ENCODE data around the gene LRRC37A3.
"Not testable (repeated sequence)": the region's sequence is repeated elsewhere in the genome, so short reads cannot be mapped to it uniquely, and the experiment has no call there.

Gene LRRC37A3

GRCh38 chr17:64919289-64920025 is at the start of gene LRRC37A3:
Gene LRRC37A3 (minus strand): TSS chr17:64919478. CDS start chr17:64897257, 22,221 bp downstream.
- peak; percentile 91 for DNase-seq (ENCODE audit: low read depth)
- TF ChIP-seq, protein P1, sequence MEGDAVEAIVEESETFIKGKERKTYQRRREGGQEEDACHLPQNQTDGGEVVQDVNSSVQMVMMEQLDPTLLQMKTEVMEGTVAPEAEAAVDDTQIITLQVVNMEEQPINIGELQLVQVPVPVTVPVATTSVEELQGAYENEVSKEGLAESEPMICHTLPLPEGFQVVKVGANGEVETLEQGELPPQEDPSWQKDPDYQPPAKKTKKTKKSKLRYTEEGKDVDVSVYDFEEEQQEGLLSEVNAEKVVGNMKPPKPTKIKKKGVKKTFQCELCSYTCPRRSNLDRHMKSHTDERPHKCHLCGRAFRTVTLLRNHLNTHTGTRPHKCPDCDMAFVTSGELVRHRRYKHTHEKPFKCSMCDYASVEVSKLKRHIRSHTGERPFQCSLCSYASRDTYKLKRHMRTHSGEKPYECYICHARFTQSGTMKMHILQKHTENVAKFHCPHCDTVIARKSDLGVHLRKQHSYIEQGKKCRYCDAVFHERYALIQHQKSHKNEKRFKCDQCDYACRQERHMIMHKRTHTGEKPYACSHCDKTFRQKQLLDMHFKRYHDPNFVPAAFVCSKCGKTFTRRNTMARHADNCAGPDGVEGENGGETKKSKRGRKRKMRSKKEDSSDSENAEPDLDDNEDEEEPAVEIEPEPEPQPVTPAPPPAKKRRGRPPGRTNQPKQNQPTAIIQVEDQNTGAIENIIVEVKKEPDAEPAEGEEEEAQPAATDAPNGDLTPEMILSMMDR (IDR thresholded peaks at IDR 0.05; ENCODE audit: low read length, missing control alignments), result peak; percentile 43
- H3K4me3 ChIP-seq (replicated peaks; ENCODE audit: low read depth, low read length), result peak within 1 kb of the TSS; percentile 63

DNA sequence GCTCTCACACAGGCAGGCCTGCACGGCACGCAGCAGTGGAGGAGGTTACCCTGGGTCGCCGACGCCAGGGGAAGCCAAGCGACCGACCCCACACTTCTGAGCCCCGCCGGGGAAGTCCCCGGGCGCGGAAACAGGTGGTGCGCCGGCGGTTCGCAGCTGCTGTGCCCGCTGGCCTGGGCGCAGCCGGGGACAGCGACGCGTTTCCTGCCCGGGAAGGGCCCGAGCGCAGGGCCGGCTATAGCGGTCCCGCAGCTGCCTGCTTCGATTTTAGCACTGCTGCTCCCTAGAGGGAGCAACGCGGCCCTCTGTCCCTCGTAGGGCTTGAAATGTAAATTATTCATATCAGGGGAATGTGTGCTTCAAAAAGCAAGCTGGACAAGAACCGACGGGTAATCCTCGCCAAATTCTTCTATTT is 46.6 kb upstream of the LRRC37A3 start:
- H3K4me3 ChIP-seq (replicated peaks; ENCODE audit: low read depth, low read length), result peak overlapping the region; percentile 10
- peak; percentile 60 for DNase-seq (ENCODE audit: low read depth)
- TF ChIP-seq, protein P1 (IDR thresholded peaks at IDR 0.05; ENCODE audit: low read length, missing control alignments), result peak; percentile 19

DNA sequence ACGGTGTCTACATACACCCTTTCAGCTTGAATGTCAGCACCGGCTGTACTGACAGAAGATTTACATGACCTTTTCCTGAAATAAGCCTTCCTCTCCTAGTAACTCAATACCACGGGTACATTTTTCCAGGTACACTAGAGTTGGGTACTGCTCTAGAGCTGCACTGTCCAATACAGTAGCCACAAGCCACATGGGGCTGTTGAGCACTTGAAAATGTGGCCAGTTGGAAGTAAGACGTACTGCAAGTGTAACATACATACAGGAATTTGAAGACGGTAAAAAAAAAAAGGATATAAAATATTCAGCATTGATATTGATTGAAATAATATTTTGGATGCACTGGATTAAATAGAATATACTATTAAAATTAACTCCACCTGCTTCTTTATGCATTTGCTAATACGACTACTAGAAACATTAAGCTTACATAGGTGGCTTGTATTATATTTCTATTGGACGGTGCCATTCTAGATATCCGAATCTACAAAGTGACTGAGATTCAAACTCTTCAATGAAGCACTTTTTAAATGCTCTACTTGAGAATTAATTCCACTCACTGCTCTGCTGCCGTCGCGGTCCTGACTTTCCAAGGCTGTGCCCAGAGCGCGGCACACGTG is 46.1 kb upstream of the LRRC37A3 start:
- peak overlapping the region; percentile 10 for H3K4me3 ChIP-seq (replicated peaks; ENCODE audit: low read depth, low read length)

DNA sequence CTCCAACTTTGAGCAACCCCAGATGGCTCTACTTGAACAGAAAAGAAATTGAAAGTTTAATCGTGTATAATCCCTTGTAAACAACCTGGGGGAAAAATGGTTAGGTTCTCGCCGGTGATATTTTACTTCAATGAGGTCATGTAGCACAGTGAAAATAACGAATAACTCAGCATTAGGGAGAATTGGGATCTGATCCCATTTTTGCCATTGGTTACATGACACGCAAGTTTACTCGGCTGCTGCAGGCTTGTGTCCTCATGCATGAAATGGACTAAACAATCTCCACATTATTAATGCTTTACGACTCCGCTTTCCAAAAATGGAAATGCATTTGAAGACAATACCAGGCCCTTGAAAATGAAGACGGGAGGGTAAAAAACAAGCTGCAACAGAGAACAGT is 45.5 kb upstream of the LRRC37A3 start:
- no peak overlapping the region for H3K4me3 ChIP-seq (replicated peaks; ENCODE audit: low read depth, low read length)
- TF ChIP-seq, protein P1 (IDR thresholded peaks at IDR 0.05; ENCODE audit: low read length, missing control alignments), result no peak
- DNase-seq (ENCODE audit: low read depth), result no peak

More for the DNA sequence above, 46.1 kb upstream of the LRRC37A3 start:
- not testable (repeated sequence) for DNase-seq (ENCODE audit: low read depth)

DNA sequence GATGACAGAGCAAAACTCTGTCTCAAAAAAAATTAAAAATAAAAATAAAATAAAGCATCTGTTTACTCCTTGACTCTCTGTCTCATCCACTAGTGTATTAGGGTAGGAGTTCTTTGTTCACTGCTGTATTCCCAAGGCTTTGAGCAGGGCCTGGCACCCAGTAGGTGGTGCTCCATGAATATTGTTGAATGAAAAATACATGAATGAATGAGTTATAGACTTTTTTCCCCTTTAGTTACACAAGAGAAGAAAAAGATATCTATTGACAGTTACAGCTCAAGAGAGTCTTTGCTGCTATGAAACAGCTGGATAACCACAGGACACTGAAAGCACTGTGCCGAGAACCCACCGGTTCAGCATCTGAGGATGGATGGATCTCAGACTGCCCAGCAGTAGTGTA is 44.5 kb upstream of the LRRC37A3 start:
- not testable (repeated sequence) for DNase-seq (ENCODE audit: low read depth)

GRCh38 chr17:64961563-64962378 is 42.5 kb upstream of the LRRC37A3 start:
- DNase-seq (ENCODE audit: low read depth), result peak; percentile 86
- H3K4me3 ChIP-seq (replicated peaks; ENCODE audit: low read depth, low read length), result peak overlapping the region; percentile 1
- TF ChIP-seq, protein P1 (IDR thresholded peaks at IDR 0.05; ENCODE audit: low read length, missing control alignments), result peak; percentile 49

More for the DNA sequence above, 44.5 kb upstream of the LRRC37A3 start:
- not testable (repeated sequence) for H3K4me3 ChIP-seq (replicated peaks; ENCODE audit: low read depth, low read length)

GRCh38 chr17:64951877-64952276 is 32.6 kb upstream of the LRRC37A3 start:
- no peak for DNase-seq (ENCODE audit: low read depth)
- TF ChIP-seq, protein P1 (IDR thresholded peaks at IDR 0.05; ENCODE audit: low read length, missing control alignments), result no peak
- H3K4me3 ChIP-seq (replicated peaks; ENCODE audit: low read depth, low read length), result no peak overlapping the region

All from fibroblast of pulmonary artery (primary cell).